ENCODE measurements around the gene SNX27.

DNA sequence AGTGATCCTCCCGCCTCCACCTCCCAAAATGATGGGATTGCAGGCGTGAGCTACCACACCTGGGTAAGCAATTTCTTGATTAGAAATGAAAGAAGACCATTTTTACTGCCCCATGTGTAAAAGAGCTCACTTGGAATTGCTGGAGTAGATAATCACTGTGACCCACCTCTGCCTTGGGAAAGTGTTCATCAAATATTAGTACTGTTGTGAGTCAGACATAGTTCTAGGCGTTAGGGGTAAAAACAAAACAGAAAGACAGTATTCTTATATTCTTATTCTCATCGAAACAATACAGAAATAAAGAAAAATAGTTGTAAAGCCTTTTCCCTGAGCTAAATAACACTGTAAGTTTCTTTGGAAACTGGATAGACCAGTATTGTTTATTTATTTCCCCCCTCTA, 68.5 kb downstream of the SNX27 start:
- no peak for TF ChIP-seq ZFX (IDR thresholded peaks at IDR 0.05; ENCODE audit: borderline replicate concordance)
- TF ChIP-seq, protein P1, sequence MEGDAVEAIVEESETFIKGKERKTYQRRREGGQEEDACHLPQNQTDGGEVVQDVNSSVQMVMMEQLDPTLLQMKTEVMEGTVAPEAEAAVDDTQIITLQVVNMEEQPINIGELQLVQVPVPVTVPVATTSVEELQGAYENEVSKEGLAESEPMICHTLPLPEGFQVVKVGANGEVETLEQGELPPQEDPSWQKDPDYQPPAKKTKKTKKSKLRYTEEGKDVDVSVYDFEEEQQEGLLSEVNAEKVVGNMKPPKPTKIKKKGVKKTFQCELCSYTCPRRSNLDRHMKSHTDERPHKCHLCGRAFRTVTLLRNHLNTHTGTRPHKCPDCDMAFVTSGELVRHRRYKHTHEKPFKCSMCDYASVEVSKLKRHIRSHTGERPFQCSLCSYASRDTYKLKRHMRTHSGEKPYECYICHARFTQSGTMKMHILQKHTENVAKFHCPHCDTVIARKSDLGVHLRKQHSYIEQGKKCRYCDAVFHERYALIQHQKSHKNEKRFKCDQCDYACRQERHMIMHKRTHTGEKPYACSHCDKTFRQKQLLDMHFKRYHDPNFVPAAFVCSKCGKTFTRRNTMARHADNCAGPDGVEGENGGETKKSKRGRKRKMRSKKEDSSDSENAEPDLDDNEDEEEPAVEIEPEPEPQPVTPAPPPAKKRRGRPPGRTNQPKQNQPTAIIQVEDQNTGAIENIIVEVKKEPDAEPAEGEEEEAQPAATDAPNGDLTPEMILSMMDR (IDR thresholded peaks at IDR 0.05), result no peak

All from 22Rv1 (cell line).